A549 treated with AZD9567 at 1 μM for 4 hours (cell line): ENCODE results near the gene HNF1A. TPM values are rescaled to one million over a fixed set of nuclear protein-coding genes. Genes with fewer than 3 reads are reported as not detected.

Experiments used
- total RNA-seq: library from RNA; stranded (reverse); fragments of 200-300 nt; extraction: Qiagen RNA extraction; gene quantifications from 5 replicates; pipeline ENCODE4 v1.2.3, GENCODE V29; 2022; ENCODE audit not compliant: insufficient read depth

The HNF1A gene, protein sequence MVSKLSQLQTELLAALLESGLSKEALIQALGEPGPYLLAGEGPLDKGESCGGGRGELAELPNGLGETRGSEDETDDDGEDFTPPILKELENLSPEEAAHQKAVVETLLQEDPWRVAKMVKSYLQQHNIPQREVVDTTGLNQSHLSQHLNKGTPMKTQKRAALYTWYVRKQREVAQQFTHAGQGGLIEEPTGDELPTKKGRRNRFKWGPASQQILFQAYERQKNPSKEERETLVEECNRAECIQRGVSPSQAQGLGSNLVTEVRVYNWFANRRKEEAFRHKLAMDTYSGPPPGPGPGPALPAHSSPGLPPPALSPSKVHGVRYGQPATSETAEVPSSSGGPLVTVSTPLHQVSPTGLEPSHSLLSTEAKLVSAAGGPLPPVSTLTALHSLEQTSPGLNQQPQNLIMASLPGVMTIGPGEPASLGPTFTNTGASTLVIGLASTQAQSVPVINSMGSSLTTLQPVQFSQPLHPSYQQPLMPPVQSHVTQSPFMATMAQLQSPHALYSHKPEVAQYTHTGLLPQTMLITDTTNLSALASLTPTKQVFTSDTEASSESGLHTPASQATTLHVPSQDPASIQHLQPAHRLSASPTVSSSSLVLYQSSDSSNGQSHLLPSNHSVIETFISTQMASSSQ
- 3.3 to 4.7 TPM (median 3.5 TPM) in 5 replicates for total RNA-seq

DNA sequence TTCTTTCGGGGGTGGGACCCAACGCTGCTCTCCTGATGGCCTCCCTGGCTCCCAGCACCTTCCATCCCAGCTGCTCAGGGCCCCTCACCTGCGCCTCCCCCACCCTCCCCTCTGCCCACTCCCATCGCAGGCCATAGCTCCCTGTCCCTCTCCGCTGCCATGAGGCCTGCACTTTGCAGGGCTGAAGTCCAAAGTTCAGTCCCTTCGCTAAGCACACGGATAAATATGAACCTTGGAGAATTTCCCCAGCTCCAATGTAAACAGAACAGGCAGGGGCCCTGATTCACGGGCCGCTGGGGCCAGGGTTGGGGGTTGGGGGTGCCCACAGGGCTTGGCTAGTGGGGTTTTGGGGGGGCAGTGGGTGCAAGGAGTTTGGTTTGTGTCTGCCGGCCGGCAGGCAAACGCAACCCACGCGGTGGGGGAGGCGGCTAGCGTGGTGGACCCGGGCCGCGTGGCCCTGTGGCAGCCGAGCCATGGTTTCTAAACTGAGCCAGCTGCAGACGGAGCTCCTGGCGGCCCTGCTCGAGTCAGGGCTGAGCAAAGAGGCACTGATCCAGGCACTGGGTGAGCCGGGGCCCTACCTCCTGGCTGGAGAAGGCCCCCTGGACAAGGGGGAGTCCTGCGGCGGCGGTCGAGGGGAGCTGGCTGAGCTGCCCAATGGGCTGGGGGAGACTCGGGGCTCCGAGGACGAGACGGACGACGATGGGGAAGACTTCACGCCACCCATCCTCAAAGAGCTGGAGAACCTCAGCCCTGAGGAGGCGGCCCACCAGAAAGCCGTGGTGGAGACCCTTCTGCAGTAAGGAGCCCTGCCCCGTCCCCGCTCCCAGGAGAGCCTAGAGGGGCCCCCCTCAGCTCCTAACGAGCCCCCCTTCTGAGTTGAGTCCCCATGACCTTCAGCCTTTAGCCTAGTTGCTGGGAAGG lies at the start of gene HNF1A:
Gene HNF1A (plus strand): TSS at position 248 of the 924 bp plus-strand sequence. CDS start 226 bp downstream, at position 474.

DNA sequence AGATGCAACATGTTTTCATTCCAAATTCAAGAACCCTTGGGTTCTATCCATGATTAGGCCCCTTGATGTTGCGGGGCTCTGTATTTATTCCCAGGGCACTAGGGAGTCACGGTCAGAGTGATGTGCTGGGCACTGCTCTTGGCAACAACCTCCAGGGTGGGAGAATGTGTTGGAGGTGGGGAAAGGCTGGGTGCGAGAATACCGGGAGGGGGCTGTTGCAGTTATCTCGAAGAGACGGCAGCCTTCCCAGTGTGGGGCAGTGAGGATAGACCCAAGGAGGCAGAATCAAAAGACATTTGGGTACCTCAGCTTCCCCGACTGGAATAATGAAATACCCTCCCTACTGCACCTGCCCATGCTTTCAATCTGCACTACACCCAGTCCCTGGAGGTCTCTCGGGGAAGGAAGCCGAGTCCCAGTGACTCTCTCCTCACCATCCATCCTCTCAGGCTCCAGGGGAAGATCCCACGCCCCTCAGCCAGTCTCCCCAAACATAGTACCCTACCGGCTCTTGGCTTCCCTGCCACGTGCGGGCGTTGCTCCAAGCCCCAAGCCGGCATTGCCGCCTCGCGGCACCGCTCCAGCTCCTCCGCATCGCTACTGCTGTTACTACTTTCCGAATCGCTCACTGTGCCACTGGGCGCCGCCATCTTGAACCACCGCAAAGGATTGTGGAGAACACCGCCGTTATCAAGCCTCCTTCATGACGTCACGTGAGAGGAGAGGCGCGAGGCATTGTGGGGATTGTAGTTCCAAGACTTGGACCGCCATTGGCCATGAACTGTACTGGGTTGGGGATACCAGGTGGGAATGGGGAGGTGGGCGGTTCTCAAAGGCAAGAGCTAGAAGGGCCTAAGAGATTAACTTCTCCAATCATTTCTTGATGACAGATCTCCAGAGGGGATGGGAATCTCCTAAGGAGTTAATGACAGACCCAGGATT lies 37.8 kb downstream of the HNF1A start, which contains the start of gene C12orf43:
Gene C12orf43 (minus strand): TSS at position 663 of the 942 bp plus-strand sequence. CDS start 13 bp downstream, at position 650.

DNA sequence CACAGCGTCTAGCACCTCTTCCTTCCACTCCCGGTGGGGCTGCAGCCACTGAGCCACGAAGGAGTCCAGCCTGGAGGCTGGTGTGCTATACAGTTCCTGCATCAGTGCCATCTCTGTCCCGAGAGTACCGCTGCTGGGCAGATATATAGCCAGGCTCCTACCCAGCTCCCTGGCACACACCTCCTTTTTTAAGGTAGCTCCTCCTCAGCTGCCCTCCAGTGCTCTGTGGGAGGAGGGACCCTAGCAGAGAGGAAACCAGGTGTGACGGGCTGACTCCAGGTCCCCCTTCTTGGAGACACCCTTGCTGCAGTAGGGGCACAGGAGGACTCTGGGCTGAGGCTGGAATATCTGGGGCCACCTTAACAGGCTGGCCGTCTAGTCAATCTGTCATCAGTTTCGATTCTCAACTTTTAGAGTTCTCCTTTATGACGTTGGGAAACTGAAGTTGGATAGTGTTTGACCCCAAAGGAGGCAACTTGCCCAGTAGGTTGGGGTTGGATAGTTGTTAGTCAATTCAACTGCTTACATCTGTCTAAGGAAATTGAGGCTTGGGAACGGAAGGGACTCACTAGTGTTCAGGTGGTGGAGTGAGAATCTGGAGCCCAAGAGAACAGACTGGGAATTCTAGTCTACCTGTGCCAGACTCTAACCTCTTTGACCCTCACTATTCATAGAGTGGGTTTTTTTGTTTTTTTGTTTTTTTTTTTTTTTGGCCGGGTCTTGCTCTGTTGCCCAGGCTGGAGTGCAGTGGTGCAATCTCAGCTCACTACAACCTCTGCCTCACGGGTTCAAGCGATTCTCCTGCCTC lies 60.7 kb downstream of the HNF1A start, which contains the start of gene OASL:
Gene OASL (minus strand): TSS at position 386 of the 808 bp plus-strand sequence. CDS start 275 bp downstream, at position 111.

Other genes starting within 250 kb of the HNF1A start
- 49.4 to 59.3 TPM (median 51.7 TPM) in 5 replicates for gene SPPL3, start 74.2 kb upstream of the HNF1A start, total RNA-seq
- gene C12orf43, start 37.9 kb downstream of the HNF1A start, total RNA-seq: 20.8 to 26.3 TPM (median 23.1 TPM) in 5 replicates
- gene OASL, start 60.7 kb downstream of the HNF1A start, total RNA-seq: 2.2 to 3.0 TPM (median 2.4 TPM) in 5 replicates
- gene P2RX7, start 154.3 kb downstream of the HNF1A start, total RNA-seq: 0.06 TPM in 1 of 5 replicates, not detected in the others
- gene P2RX4, start 231.6 kb downstream of the HNF1A start, total RNA-seq: 17.1 to 24.0 TPM (median 18.2 TPM) in 5 replicates